SK-MEL-5 (cell line): Measurements from ENCODE around the gene HAND1. TPM values are rescaled to one million over a fixed set of nuclear protein-coding genes. Genes with fewer than 3 reads are reported as not detected.
A peak's percentile ranks its signal among the peaks of the same experiment; 100 is the strongest.
"Not testable (repeated sequence)": the region's sequence is repeated elsewhere in the genome, so short reads cannot be mapped to it uniquely, and the experiment has no call there.

ENCODE experiments used
- DNase-seq: peaks from one replicate; pipeline ENCODE4 v3.0.0-alpha.2; 2016; ENCODE audit warnings: low read depth, low spot score
- in situ Hi-C: cut with HindIII; loops from 2 replicates; pipeline ENCODE4 v1.10.0; 2016; ENCODE audit warnings: low sequenced_read_pairs, high pct_unique_total_duplicates, low pct_unique_long_range_greater_than_20kb
- polyA plus RNA-seq, 2 experiments: library from polyadenylated mRNA; depleted of rRNA; stranded (reverse); fragments of >200 nt; gene quantifications; 2 replicates each; pipeline ENCODE4 v1.2.3, GENCODE V29; 2015
- total RNA-seq: library from RNA; depleted of rRNA; stranded (reverse); fragments of >200 nt; shearing (Covaris generic); gene quantifications from 2 replicates; pipeline ENCODE4 v1.2.3, GENCODE V29; 2014; rRNA removed

The HAND1 gene
- total RNA-seq = not detected in 2 replicates
- 0.06 TPM in 1 of 2 replicates, not detected in the other for polyA plus RNA-seq (2015; cell fraction: cytosol; rRNA removed)
- polyA plus RNA-seq (2015; cell fraction: nucleus; rRNA removed) = not detected in 2 replicates

GRCh38 chr5:154478224-154478565 lies at the start of gene HAND1:
HAND1 (minus strand) TSS chr5:154478227; CDS start chr5:154478008, 219 bp downstream.
- DNase-seq = peak; percentile 29
- in situ Hi-C loops = no loop called here

DNA sequence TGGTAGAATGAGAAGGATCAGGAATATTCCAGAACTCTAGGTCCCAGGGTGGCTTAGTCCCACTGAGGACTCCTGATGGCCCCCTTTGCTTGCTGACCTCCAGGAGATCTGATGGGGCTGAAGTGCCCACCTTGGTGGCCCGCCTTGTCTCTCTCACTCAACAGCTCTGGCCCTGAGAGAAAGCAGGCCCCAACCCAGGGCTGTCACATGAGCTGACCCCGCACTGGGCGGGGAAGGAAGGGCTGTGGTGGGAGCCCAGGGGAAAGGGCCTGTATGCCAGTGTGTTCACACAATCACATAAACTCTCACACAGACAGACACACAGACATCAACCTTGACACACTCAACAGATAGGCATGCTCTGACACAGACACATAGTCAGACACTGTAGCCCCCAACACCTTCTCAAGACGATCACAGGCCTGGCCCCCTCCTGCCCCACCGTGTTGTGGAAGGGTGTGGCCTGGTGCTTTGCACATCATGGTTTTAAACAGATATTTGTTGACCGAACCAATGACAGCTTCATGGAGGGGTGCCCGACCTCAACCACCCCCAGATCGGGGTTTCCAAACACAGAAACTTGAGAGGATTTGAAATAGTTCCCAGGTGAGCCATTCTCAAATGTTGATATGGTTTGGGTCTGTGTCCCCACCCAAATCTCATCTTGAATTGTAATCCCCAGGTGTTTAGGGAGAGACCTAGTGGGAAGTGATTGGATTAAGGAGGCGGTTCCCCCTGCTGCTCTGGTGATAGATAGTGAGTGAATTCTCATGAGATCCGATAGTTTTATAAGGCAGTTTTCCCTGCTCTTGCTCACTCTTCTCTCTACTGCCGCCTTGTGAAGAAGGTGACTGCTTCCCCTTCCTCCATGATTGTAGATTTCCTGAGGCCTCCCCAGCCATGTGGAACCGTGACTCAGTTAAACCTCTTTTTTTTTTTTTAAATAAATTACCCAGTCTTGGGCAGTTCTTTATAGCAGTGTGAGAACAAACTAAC lies 48.5 kb upstream of the HAND1 start:
- DNase-seq = no peak
- in situ Hi-C loops = no loop called here

- in situ Hi-C loops = no loop called here
- no peak for DNase-seq
Observed at GRCh38 chr5:154524859-154525258, 46.8 kb upstream of the HAND1 start.

DNA sequence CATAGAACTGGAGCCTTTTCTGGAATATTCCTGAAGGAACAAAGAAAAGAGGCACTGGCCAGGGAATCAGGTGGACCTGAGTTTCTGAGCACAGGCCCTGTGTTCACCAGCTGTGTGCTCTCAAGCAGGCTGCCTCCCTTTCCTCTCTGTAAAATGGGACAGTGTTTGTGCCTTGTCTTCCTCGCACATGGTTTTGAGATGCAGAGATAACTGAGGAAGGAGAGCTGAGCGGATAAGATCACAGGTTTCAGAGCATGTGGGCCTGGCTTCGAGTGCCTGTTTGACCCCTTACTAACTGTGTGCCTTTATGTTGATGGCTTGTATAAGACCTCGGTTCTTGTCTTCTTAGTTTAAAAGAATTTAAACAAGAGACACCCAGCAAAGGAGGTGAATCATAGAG lies 46.2 kb upstream of the HAND1 start:
- no peak for DNase-seq
- in situ Hi-C loops = no loop called here

DNA sequence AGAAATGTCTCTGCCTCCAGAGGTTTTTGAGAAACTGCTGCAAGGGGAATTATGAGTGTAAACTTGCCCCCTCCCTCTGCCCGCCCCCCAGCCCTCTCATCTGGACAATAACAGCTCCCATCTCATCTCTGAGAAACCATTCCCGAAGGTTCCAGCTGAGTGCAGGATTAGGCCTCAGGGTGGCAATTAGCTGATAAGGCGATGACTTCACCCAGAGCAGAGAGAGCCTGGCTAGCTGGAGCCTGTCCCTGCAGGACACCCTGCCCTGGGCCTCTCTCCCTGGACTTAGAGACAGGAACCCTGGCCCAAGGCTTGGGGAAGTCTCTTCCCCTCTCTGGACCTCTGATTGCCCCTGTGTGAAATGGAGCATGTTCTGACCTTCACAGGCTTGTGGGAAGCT lies 45.7 kb upstream of the HAND1 start:
- in situ Hi-C loops = no loop called here
- no peak for DNase-seq

- no peak for DNase-seq
Observed at GRCh38 chr5:154523104-154523503, 45.1 kb upstream of the HAND1 start.

GRCh38 chr5:154522284-154522683 lies 44.3 kb upstream of the HAND1 start:
- in situ Hi-C loops = no loop called here
- no peak for DNase-seq

More at GRCh38 chr5:154523104-154523503, 45.1 kb upstream of the HAND1 start:
- in situ Hi-C loops = no loop called here

DNA sequence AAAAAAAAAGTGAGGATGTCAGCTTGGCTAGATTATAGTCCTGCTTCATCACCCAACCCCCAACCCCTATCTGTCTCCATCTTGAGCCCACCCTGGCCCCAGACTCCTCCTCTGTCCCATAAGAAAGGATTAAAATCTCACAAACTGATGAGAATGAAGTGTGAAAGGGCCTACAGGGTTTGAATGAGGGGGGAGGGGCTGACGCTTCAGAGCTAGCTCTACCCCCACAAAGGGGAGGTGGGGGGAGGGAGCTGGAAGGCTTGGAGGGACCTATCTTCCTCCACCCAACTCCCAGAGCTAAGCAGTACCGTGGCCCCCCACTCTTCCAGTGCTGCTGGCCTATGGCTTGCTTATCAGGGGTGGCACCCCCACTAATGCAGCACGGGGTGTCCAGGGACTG lies 43.7 kb upstream of the HAND1 start:
- in situ Hi-C loops = no loop called here
- no peak for DNase-seq

- in situ Hi-C loops = no loop called here
- peak; percentile 27 for DNase-seq
Observed at GRCh38 chr5:154520861-154521453, 42.9 kb upstream of the HAND1 start.

DNA sequence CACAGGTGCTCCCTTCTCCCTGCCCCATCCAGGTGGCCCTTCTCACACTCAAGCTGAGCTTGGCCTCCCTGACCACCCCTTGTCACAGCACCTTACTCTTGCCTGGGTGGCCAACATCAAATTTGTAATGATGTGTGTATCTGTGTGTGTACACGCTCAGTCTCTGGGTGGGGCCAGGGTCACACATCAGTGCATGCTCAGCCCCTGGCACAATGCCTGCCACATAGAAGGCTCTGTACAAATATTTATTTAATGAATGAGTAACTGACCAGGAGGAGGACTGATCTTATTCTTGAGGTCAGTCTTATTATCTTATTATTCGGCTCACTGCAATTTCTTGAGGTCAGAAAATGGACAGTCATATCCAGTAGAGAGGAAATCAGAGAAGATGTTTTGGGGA lies 41.3 kb upstream of the HAND1 start:
- no peak for DNase-seq
- in situ Hi-C loops = no loop called here

DNA sequence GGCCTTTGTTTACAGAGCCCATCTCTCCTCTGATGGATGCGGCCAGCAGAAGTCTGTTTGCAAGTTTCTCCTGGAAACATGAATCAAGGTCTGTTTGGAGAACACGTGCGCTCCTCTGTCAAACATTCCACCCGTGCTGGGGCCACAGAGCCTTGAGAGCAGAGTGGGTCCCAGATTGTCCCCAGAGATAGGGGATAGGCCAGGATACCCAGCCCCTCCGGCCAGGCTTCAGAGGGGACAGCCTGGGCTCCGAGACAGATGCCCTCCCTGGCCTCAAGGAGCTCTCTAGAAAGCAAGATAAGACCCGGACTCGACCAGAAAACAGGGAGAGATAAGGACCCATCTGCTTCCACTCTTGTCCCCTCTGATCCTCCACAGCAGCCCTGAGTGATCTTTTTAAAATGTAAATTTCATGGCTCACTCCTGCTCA lies 40.4 kb upstream of the HAND1 start:
- DNase-seq = no peak
- in situ Hi-C loops = no loop called here

GRCh38 chr5:154517810-154518437 lies 39.9 kb upstream of the HAND1 start:
- in situ Hi-C loops = no loop called here
- no peak for DNase-seq

DNA sequence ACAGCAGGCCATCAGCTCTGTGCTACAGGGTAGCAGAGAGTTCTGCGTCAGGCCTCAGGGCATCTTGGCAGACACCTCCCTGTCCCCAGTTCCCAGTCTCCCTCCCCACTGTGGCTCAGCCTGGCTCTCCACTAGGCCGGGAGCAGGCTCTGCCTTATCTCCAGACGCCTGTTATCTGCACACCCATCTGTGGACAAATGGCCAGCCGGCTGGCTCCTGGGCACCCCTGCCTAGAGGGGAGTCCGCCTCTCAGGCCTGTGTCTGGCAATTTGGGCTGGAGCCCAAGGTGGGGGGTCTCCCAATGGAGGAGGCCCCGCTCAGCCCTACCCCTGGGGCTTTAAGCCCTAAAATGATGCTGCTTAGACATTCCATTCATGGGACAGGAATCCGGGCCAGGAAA lies 39.2 kb upstream of the HAND1 start:
- in situ Hi-C loops = no loop called here
- no peak for DNase-seq

- no peak for DNase-seq
- in situ Hi-C loops = no loop called here
Observed at GRCh38 chr5:154516475-154516874, 38.4 kb upstream of the HAND1 start.

DNA sequence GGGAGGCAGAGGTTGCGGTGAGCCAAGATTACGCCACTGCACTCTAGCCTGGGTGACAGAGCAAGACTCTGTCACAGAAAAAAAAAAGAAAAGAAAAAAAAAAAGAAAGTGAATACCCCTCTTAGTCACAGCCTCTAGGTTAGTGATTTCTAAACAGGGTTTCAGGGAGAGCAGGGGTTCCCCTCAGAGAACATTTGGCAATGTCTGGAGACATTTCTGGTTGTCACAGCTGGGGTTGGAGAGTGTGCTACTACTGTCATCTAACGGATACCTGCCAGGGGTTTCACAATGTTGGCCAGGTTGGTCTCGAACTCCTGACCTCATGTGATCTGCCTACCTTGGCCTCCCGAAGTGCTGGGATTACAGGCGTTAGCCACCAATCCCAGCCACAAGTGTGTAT lies 37.5 kb upstream of the HAND1 start:
- in situ Hi-C loops, DNase-seq: not testable (repeated sequence)

- DNase-seq = no peak
- in situ Hi-C loops = no loop called here
Observed at GRCh38 chr5:154514331-154514730, 36.3 kb upstream of the HAND1 start.

DNA sequence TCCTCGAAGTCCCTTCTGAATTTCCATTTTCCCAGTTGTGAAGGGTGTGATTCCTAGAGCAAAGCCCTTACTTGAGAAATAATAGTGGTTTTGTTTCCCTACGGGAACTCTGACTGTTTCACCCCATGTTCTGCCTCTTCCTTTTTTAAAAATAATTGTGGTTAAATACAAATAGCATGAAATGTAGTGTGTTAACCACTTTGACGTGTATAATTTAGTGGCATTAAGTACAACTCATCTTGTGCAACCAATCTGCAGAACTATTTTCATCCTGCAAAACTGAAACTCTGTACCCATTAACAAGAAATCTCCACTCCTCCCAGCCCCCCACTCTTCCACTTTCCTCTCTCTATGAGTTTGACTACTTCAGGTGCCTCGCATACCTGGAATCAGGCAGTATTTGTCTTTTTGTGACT lies 35.6 kb upstream of the HAND1 start:
- DNase-seq = peak; percentile 4
- in situ Hi-C loops = no loop called here

GRCh38 chr5:154511984-154512383 lies 34.0 kb upstream of the HAND1 start:
- no peak for DNase-seq
- in situ Hi-C loops = no loop called here
